Heart left ventricle (tissue), 16 donors: Measurements from ENCODE around the gene ZNRD2. TPM values are rescaled to one million over a fixed set of nuclear protein-coding genes. Genes with fewer than 3 reads are reported as not detected.

ENCODE experiments used
- ATAC-seq, 4 donors: fragments of 200-7000 bp; cut with Tn5 transposase; one replicate each; pipeline ENCODE4 v1.9.1; 2020 to 2022; ENCODE audit warnings: moderate library complexity in 4 of 4, mild to moderate bottlenecking in 3 of 4, moderate number of reproducible peaks in 1 of 4
- DNase-seq, 5 donors: peaks; one replicate each; pipeline ENCODE4 v3.0.0-alpha.2; 2020
- H3K27ac ChIP-seq, 12 donors: fragments of 200-600 bp; sonication (generic) in 4 of 12; one replicate each; pipeline versions ENCODE4 v1.5.0 to v1.8.0; 2016 to 2022; ENCODE audit warnings: mild to moderate bottlenecking in 2 of 12
- H3K27me3 ChIP-seq, 9 donors: fragments of 200-600 bp; sonication (generic) in 2 of 9; one replicate each; pipeline versions ENCODE4 v1.5.1 to v1.8.0; 2016 to 2022; ENCODE audit warnings: mild to moderate bottlenecking in 3 of 9
- H3K36me3 ChIP-seq, 9 donors: fragments of 200-600 bp; sonication (generic) in 2 of 9; one replicate each; pipeline versions ENCODE4 v1.5.0 to v1.8.0; 2018 to 2022; ENCODE audit warnings: mild to moderate bottlenecking in 2 of 9
- H3K4me1 ChIP-seq, 12 donors: fragments of 200-600 bp; sonication (generic) in 4 of 12; one replicate each; pipeline versions ENCODE4 v1.5.0 to v1.8.0; 2016 to 2022; ENCODE audit warnings: mild to moderate bottlenecking in 3 of 12
- H3K4me3 ChIP-seq, 12 donors: fragments of 200-600 bp; sonication (generic) in 4 of 12; one replicate each; pipeline versions ENCODE4 v1.5.0 to v1.8.0; 2017 to 2022; ENCODE audit warnings: mild to moderate bottlenecking in 9 of 12, moderate library complexity in 4 of 12
- H3K9me3 ChIP-seq, 12 donors: fragments of 200-600 bp; sonication (generic) in 4 of 12; one replicate each; pipeline versions ENCODE4 v1.5.0 to v1.8.0; 2016 to 2022; ENCODE audit warnings: mild to moderate bottlenecking in 1 of 12
- POLR2A ChIP-seq, 2 donors: fragments of 450-650 bp; IDR thresholded peaks; one replicate each; pipeline ENCODE4 v1.6.1; 2017; ENCODE audit warnings: antibody characterized with exemption in 2 of 2, mild to moderate bottlenecking in 2 of 2, moderate library complexity in 2 of 2
- WGBS, 4 donors: extraction: QIAGEN DNeasy Blood & Tissue Kit in 2 of 4; methylation state at CpG; one replicate each; pipeline versions ENCODE4 v1.1.5 to v1.1.7; 2013 to 2018; 5-methylcytosine and 5-hydroxymethylcytosine counted together
- intact Hi-C, 10 donors: fragments of 100-400 bp; cut with DNase I; formaldehyde crosslinking; loops; one replicate each; pipeline versions ENCODE4 v1.11.1 to v1.14.2; 2022
- polyA plus RNA-seq, 2 donors: library from polyadenylated mRNA; stranded (reverse); fragments of 200-250 nt; gene quantifications; one replicate each; pipeline ENCODE4 v1.2.3, GENCODE V29; 2013
- total RNA-seq, 9 donors: library from RNA; depleted of rRNA in 2 of 9; stranded (reverse); fragments of >200 nt in 2 of 9; fragmentation: NEBNext Ultra II Directional in 3 of 9; extraction: Animal tissue kit (Norgen Biotek cat#: 25700) in 3 of 9; gene quantifications; one replicate each; pipeline versions ENCODE4 v1.1.0 to v1.2.4, GENCODE V29; 2016 to 2023
- TF ChIP-seq, protein P1 (sequence below), 12 donors: fragments of 200-600 bp; sonication (generic) in 4 of 12; IDR thresholded peaks; one replicate each; pipeline versions ENCODE4 v1.5.0 to v1.8.0; 2018 to 2022; ENCODE audit warnings: antibody characterized with exemption in 12 of 12, mild to moderate bottlenecking in 5 of 12
- donor health status: ischemic (EF 13 %, LVEDD 7.1; RV severe dilation, severe dysfunction).
- donor health status: healthy with polysubstance abuse.
- donor health status: DM: no; HTN: yes; CAD: no.
- donor health status: DM: no; HTN: no; CAD: no.
- donor health status: ischemic (EF 25% LVEDD 6.9; RV normal size, moderate dysfunction).
- donor health status: ischemic (EF 25% LVEDD 5.7; RV mildly dilated, moderate dysfunction).
- donor health status: healthy.
- donor health status: DM: yes; HTN: yes; CAD: no.
- donor health status: ischemic (EF 35%, LVEDD 5.7; RV mildly dilated, moderate dysfunction).
- donor health status: nonischemic (EF 11% LVEDD 7.7; RV severe dilation, severe dysfunction).
- donor health status: DM: yes; HTN: yes; CAD: no.
- donor health status: PGD.
- donor health status: ischemic (EF 29% LVEDD 5.4; RV normal size, mild dysfunction).
- donor health status: nonischemic (EF 23%, LVEDD 6.1; RV moderate dilation, normal function).

Gene ZNRD2
- total and polyA plus RNA-seq, 11 donors, result 23.2 to 101 (median 35.7) TPM

DNA sequence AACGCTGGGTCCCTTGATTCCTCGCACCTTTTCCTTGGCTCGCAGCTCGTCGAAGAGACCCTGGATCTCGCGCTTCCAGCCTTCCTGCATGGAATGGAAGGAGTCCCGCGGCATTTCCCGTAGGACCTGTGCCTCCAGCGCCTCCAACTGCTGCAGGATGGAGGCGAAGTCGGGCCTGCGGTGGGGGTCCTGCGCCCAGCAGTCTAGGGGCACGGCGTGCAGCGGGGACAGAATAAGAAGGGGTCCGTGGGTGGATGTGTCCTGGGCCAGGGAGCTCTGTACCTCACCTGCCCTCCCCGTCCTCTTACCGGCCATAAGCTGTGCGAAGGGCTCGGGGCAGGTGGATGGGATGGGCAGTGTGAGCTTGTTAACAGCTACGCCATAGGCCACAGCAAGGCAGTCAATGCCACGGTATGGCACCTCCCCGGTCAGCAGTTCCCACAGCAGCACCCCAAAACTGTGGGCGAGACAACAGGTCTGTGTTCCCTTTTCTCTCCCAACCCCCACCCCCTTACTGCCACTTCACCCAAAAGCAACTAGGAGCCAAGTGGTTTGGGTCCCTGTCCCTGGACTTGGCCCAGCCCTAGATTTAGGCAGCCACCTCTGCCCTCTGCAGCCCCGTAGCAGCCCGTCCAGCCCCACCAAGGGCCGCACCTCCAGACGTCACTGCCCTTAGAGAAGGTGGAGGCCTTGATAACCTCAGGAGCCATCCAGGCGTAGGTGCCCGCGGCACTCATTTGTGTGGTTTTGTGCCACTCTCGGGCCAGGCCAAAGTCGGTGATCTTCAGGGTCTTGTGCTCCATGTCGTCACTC lies 37.5 kb downstream of the ZNRD2 start:
- no peaks in the 10 kb centered on the region for H3K27me3 ChIP-seq
- peaks cover 4 to 83% (median 50%) of the 10 kb centered on the region in 12 donors for H3K4me1 ChIP-seq
- intact Hi-C loops, result loop anchor here in 1 of 10 donors (2.0 kb wide), 1 partner anchor 31 kb away; the partner anchor contains the start of gene EHBP1L1
- no peak for TF ChIP-seq POLR2A (IDR thresholded peaks at IDR 0.05)
- TF ChIP-seq, protein P1, sequence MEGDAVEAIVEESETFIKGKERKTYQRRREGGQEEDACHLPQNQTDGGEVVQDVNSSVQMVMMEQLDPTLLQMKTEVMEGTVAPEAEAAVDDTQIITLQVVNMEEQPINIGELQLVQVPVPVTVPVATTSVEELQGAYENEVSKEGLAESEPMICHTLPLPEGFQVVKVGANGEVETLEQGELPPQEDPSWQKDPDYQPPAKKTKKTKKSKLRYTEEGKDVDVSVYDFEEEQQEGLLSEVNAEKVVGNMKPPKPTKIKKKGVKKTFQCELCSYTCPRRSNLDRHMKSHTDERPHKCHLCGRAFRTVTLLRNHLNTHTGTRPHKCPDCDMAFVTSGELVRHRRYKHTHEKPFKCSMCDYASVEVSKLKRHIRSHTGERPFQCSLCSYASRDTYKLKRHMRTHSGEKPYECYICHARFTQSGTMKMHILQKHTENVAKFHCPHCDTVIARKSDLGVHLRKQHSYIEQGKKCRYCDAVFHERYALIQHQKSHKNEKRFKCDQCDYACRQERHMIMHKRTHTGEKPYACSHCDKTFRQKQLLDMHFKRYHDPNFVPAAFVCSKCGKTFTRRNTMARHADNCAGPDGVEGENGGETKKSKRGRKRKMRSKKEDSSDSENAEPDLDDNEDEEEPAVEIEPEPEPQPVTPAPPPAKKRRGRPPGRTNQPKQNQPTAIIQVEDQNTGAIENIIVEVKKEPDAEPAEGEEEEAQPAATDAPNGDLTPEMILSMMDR (IDR thresholded peaks at IDR 0.05), result no peak
- DNase-seq (peak in 1 of 5 donors; percentile 29), ATAC-seq (no peak)
- H3K27ac ChIP-seq, result peak overlapping the region in 9 of 12 donors; percentile 2 to 80 (median 60)
- H3K36me3 ChIP-seq, result peaks cover 0 to 94% (median 71%) of the 10 kb centered on the region in 9 donors
- 69 to 75% (median 71%) methylated on average over 27 to 37 of the region's 37 CpGs for WGBS, 4 donors
- peak overlapping the region in 10 of 12 donors; percentile 17 to 56 (median 40) for H3K4me3 ChIP-seq
- H3K9me3 ChIP-seq, result no peaks in the 10 kb centered on the region

DNA sequence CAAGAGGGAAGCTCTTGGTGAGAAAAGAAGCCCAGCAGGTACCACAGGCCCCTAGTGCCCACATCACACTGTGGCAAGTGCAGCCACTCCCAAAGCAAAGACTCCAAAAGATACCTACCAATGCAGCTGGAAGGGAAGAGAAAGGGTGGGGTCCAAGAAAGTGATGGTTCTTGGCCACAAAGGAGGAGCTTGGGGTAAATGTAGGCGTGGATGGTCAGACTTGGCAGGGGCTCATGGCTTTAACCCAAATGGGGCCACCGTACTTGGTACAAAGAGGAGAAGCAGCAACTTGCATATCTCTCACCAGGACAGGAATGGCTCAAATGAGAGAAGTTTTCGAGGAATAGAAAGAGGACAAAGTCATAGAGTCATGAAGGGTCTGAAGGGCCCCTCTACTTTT lies 39.0 kb downstream of the ZNRD2 start:
- peaks cover 0 to 81% (median 57%) of the 10 kb centered on the region in 9 donors for H3K36me3 ChIP-seq
- DNase-seq, result no peak
- 49 to 61% (median 53%) methylated on average over 3 of the region's 3 CpGs for WGBS, 4 donors
- H3K27me3 ChIP-seq, result no peaks in the 10 kb centered on the region
- no peaks in the 10 kb centered on the region for H3K9me3 ChIP-seq
- peak overlapping the region in 6 of 12 donors; percentile 96 to 99 (median 97) for H3K27ac ChIP-seq
- no peak overlapping the region for H3K4me3 ChIP-seq
- peaks cover 4 to 86% (median 56%) of the 10 kb centered on the region in 12 donors for H3K4me1 ChIP-seq
- intact Hi-C loops, result no loop called here
- no peak for TF ChIP-seq POLR2A (IDR thresholded peaks at IDR 0.05)
- no peak for ATAC-seq

DNA sequence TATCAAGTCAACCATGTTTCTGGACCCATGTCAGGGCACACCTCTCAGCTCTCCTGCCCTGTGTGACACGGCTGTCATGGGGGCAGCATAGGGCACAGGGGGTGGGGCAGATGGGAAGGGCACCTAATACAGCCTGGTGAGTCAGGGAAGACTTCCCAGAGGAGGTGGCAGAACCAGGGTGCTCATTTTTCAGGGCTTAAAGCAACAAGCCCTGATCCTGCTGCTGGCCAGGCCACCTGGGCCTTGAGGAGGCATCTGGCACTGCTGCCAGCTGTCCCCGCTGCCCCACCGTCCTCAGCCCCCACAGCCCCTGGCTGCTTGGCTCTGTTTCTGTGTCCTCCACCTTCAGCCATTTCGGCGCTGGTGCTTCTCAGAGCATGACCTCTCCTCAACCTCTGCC lies 39.4 kb downstream of the ZNRD2 start:
- Histone ChIP-seq H3K9me3 (no peaks in the 10 kb centered on the region), H3K4me1 (peaks cover 4 to 89% (median 56%) of the 10 kb centered on the region in 12 donors), H3K36me3 (peaks cover 0 to 76% (median 53%) of the 10 kb centered on the region in 9 donors), H3K4me3 (peak overlapping the region in 4 of 12 donors; percentile 91 to 97 (median 96)), H3K27me3 (no peaks in the 10 kb centered on the region), H3K27ac (peak overlapping the region in 10 of 12 donors; percentile 1 to 99 (median 97))
- WGBS, 4 donors, result 70 to 81% (median 74%) methylated on average over 4 to 5 of the region's 5 CpGs
- intact Hi-C loops, result loop anchor here in 5 of 10 donors (5.0 to 10.0 kb wide), 4 partner anchors 32 to 165 kb away; partner anchors contain the start of genes EHBP1L1 (in 3 of the 5), FAM89B (in 1 of the 5), KAT5 (in 1 of the 5) and ZNRD2 (in 1 of the 5)
- ATAC-seq (no peak), DNase-seq (no peak)
- TF ChIP-seq POLR2A (IDR thresholded peaks at IDR 0.05), result no peak

DNA sequence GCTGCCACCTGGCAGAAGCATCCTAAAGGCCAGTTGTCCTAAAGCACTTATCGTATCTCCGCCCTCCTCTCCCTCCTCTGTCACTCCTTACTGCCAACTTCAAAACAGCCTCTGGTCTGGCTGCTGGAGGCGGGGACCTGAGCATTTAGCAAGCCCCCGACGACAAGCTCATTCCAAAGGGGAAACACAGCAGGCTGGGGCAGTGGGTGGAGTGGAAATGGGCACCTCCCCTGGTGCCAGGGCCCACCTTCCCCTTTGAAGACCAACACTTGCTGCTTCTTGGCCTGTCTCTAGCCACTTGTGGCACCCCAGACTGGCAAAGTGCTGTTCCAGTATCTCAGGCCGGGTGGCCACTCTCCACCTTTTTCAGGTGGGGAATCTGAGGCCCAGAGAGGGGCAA lies 40.1 kb downstream of the ZNRD2 start:
- whole genome bisulfite sequencing, 4 donors, result 45 to 56% (median 54%) methylated on average over 6 of the region's 6 CpGs
- H3K9me3 ChIP-seq, result no peaks in the 10 kb centered on the region
- no peak for DNase-seq
- peak overlapping the region in 11 of 12 donors; percentile 14 to 100 (median 96) for H3K4me3 ChIP-seq
- peaks cover 4 to 90% (median 56%) of the 10 kb centered on the region in 12 donors for H3K4me1 ChIP-seq
- H3K27ac ChIP-seq, result peak overlapping the region; percentile 93 to 99 (median 97)
- intact Hi-C loops, result loop anchor here in 5 of 10 donors (5.0 to 10.0 kb wide), 4 partner anchors 33 to 164 kb away; partner anchors contain the start of genes EHBP1L1 (in 3 of the 5), FAM89B (in 1 of the 5), KAT5 (in 1 of the 5) and ZNRD2 (in 1 of the 5)
- ATAC-seq, result no peak
- no peaks in the 10 kb centered on the region for H3K27me3 ChIP-seq
- H3K36me3 ChIP-seq, result peaks cover 0 to 69% (median 45%) of the 10 kb centered on the region in 9 donors
- TF ChIP-seq, protein P1 (IDR thresholded peaks at IDR 0.05), result no peak
- TF ChIP-seq POLR2A (IDR thresholded peaks at IDR 0.05), result no peak
